H9 (cell line): ENCODE measurements around the gene HIPK2. TPM values are rescaled to one million over a fixed set of nuclear protein-coding genes. Genes with fewer than 3 reads are reported as not detected.

ENCODE experiments used
- DNase-seq: peaks from one replicate; pipeline ENCODE4 v3.0.0-alpha.2; 2017
- H2AFZ ChIP-seq: one replicate; pipeline ENCODE4 v1.6.1; 2013; ENCODE audit warnings: mild to moderate bottlenecking, low read length, control low read depth, moderate library complexity
- H2AK5ac ChIP-seq: 2 replicates; pipeline ENCODE4 v1.6.1; 2013; ENCODE audit warnings: low read length, control low read depth, mixed read lengths; ENCODE audit not compliant: insufficient read length
- H2BK120ac ChIP-seq: one replicate; pipeline ENCODE4 v1.6.1; 2013; ENCODE audit warnings: low read depth, mild to moderate bottlenecking, low read length, control low read depth, inconsistent platforms; ENCODE audit not compliant: poor library complexity, severe bottlenecking
- H2BK12ac ChIP-seq: 2 replicates; pipeline ENCODE4 v1.6.1; 2013; ENCODE audit warnings: low read length, control low read depth, mixed read lengths, low read depth; ENCODE audit not compliant: insufficient read length
- H2BK15ac ChIP-seq: 2 replicates; pipeline ENCODE4 v1.6.1; 2013; ENCODE audit warnings: low read depth, low read length, control low read depth
- H2BK20ac ChIP-seq: one replicate; pipeline ENCODE4 v1.6.1; 2013; ENCODE audit warnings: low read depth, mild to moderate bottlenecking, low read length, control low read depth, inconsistent platforms; ENCODE audit not compliant: poor library complexity, severe bottlenecking
- H2BK5ac ChIP-seq: 2 replicates; pipeline ENCODE4 v1.6.1; 2013; ENCODE audit warnings: low read length, control low read depth, mixed read lengths; ENCODE audit not compliant: insufficient read length
- H3K14ac ChIP-seq: 2 replicates; pipeline ENCODE4 v1.6.1; 2013; ENCODE audit warnings: low read length, control low read depth; ENCODE audit not compliant: insufficient read depth
- H3K18ac ChIP-seq: 2 replicates; pipeline ENCODE4 v1.6.1; 2013; ENCODE audit warnings: low read depth, mild to moderate bottlenecking, mixed read lengths, low read length, control low read depth; ENCODE audit not compliant: insufficient read length
- H3K23ac ChIP-seq: 2 replicates; pipeline ENCODE4 v1.6.1; 2013; ENCODE audit warnings: low read length, control low read depth, mixed read lengths, low read depth; ENCODE audit not compliant: insufficient read length
- H3K23me2 ChIP-seq: 2 replicates; pipeline ENCODE4 v1.6.1; 2013; ENCODE audit warnings: low read depth, mild to moderate bottlenecking, mixed read lengths, low read length, control low read depth; ENCODE audit not compliant: insufficient read length, poor library complexity, severe bottlenecking
- H3K27ac ChIP-seq: 2 replicates; pipeline ENCODE4 v1.5.1; 2013; ENCODE audit warnings: low read length, control low read depth, mixed read lengths, low read depth; ENCODE audit not compliant: insufficient read length
- H3K27me3 ChIP-seq: 2 replicates; pipeline ENCODE4 v1.6.1; 2013; ENCODE audit warnings: low read length, control low read depth, inconsistent platforms; ENCODE audit not compliant: insufficient read depth
- H3K4ac ChIP-seq: 2 replicates; pipeline ENCODE4 v1.6.1; 2013; ENCODE audit warnings: low read depth, mild to moderate bottlenecking, control low read depth, inconsistent platforms, low read length, moderate library complexity
- H3K4me1 ChIP-seq: 2 replicates; pipeline ENCODE4 v1.6.1; 2013; ENCODE audit warnings: low read length, control low read depth, inconsistent platforms; ENCODE audit not compliant: insufficient read depth
- H3K4me2 ChIP-seq: 2 replicates; pipeline ENCODE4 v1.6.1; 2013; ENCODE audit warnings: low read length, control low read depth, mixed read lengths; ENCODE audit not compliant: insufficient read length, insufficient read depth
- H3K56ac ChIP-seq: 2 replicates; pipeline ENCODE4 v1.6.1; 2013; ENCODE audit warnings: low read depth, mild to moderate bottlenecking, mixed read lengths, low read length, control low read depth; ENCODE audit not compliant: insufficient read length
- H3K79me1 ChIP-seq: 2 replicates; pipeline ENCODE4 v1.6.1; 2013; ENCODE audit warnings: low read depth, mild to moderate bottlenecking, moderate library complexity, low read length, control low read depth, inconsistent platforms; ENCODE audit not compliant: insufficient read depth, poor library complexity, severe bottlenecking
- H3K79me2 ChIP-seq: 2 replicates; pipeline ENCODE4 v1.6.1; 2013; ENCODE audit warnings: low read length, control low read depth, inconsistent platforms; ENCODE audit not compliant: insufficient read depth
- H3K9ac ChIP-seq: 2 replicates; pipeline ENCODE4 v1.6.1; 2013; ENCODE audit warnings: low read length, control low read depth, mixed read lengths; ENCODE audit not compliant: insufficient read length; ENCODE audit errors: extremely low read depth
- H3K9me3 ChIP-seq: one replicate; pipeline ENCODE4 v1.6.1; 2013; ENCODE audit warnings: low read depth, low read length, inconsistent platforms; ENCODE audit not compliant: control insufficient read depth
- H3T11ph ChIP-seq: one replicate; pipeline ENCODE4 v1.6.1; 2013; ENCODE audit warnings: mild to moderate bottlenecking, low read length, control low read depth, inconsistent platforms
- H4K20me1 ChIP-seq: one replicate; pipeline ENCODE4 v1.6.1; 2013; ENCODE audit not compliant: control insufficient read depth, insufficient read length, insufficient read depth
- H4K5ac ChIP-seq: 2 replicates; pipeline ENCODE4 v1.6.1; 2013; ENCODE audit warnings: low read depth, mild to moderate bottlenecking, mixed read lengths, low read length, control low read depth; ENCODE audit not compliant: insufficient read length
- H4K8ac ChIP-seq: replicated peaks from 2 replicates; pipeline ENCODE4 v1.6.1; 2013; ENCODE audit warnings: low read length, control low read depth, mixed read lengths, low read depth; ENCODE audit not compliant: insufficient read length
- H4K91ac ChIP-seq: 2 replicates; pipeline ENCODE4 v1.6.1; 2013; ENCODE audit warnings: low read depth, mild to moderate bottlenecking, moderate library complexity, mixed read lengths, low read length, control low read depth; ENCODE audit not compliant: insufficient read length
- H3K27ac Mint-ChIP-seq, 3 experiments: 2 replicates in 2 of 3; 3 replicates in 1 of 3; pipeline ENCODE4 v1.8.0; 2020 to 2021; ENCODE audit warnings: mixed read lengths in 3 of 3, mild to moderate bottlenecking in 1 of 3, moderate library complexity in 1 of 3
- H3K27me3 Mint-ChIP-seq: 2 replicates; pipeline ENCODE4 v1.8.0; 2021; ENCODE audit warnings: low read depth, mild to moderate bottlenecking, moderate library complexity, mixed read lengths
- H3K36me3 Mint-ChIP-seq, 3 experiments: 2 replicates in 2 of 3; 3 replicates in 1 of 3; pipeline ENCODE4 v1.8.0; 2020 to 2021; ENCODE audit warnings: low read depth in 3 of 3, mixed read lengths in 3 of 3; ENCODE audit not compliant: insufficient read depth in 1 of 3
- H3K4me1 Mint-ChIP-seq, 2 experiments: 2 replicates each; pipeline ENCODE4 v1.8.0; 2020; ENCODE audit warnings: mixed read lengths in 2 of 2
- H3K4me3 Mint-ChIP-seq, 2 experiments: 2 replicates in 1 of 2; 3 replicates in 1 of 2; pipeline ENCODE4 v1.8.0; 2020 to 2021; ENCODE audit warnings: mild to moderate bottlenecking in 2 of 2, mixed read lengths in 2 of 2, moderate library complexity in 1 of 2
- H3K9me3 Mint-ChIP-seq, 2 experiments: 2 replicates in 1 of 2; 3 replicates in 1 of 2; pipeline ENCODE4 v1.8.0; 2020; ENCODE audit warnings: mild to moderate bottlenecking in 2 of 2, mixed read lengths in 2 of 2, moderate library complexity in 1 of 2
- CTCF ChIP-seq: fragments of 200-600 bp; sonication (generic); conservative IDR thresholded peaks from 3 replicates; pipeline ENCODE4 v1.8.0; 2021; ENCODE audit warnings: antibody characterized with exemption, mild to moderate bottlenecking
- WGBS: extraction: QIAGEN DNeasy Blood & Tissue Kit; methylation state at CpG from one replicate; pipeline ENCODE4 v1.1.7; 2013; ENCODE audit warnings: missing lambda C conversion rate, low lambda C conversion rate, mixed read lengths; ENCODE audit not compliant: insufficient read length; ENCODE audit errors: extremely low coverage; 5-methylcytosine and 5-hydroxymethylcytosine counted together
- total RNA-seq: library from RNA; stranded (reverse); gene quantifications from 2 replicates; pipeline ENCODE4 v1.2.1, GENCODE V29; 2021

Gene HIPK2
- total RNA-seq, 1 experiment from 2014 or later: 21.9 TPM

- Histone ChIP-seq H3K4me2 (no peak overlapping the region), H4K5ac (no peak overlapping the region), H3K9me3 (no peaks in the 10 kb centered on the region), H2BK120ac (no peak overlapping the region), H3K18ac (no peak overlapping the region), H3K4ac (no peak overlapping the region), H3T11ph (no peak overlapping the region), H3K23ac (no peak overlapping the region), H4K8ac (no peak overlapping the region), H2BK12ac (no peak overlapping the region), H3K14ac (no peak overlapping the region), H2AK5ac (no peak overlapping the region), H4K91ac (no peak overlapping the region), H3K56ac (no peak overlapping the region), H3K23me2 (no peaks in the 10 kb centered on the region), H3K9ac (no peak overlapping the region), H3K79me2 (no peaks in the 10 kb centered on the region), H3K4me1 (no peaks in the 10 kb centered on the region; the same call in 1 of the 2 replicates), H4K20me1 (no peaks in the 10 kb centered on the region), H3K79me1 (no peaks in the 10 kb centered on the region), H2BK5ac (no peak overlapping the region), H3K27ac (no peak overlapping the region), H2BK20ac (no peak overlapping the region), H2AFZ (no peak overlapping the region), H3K27me3 (no peaks in the 10 kb centered on the region), H2BK15ac (no peak overlapping the region)
- no peaks in the 10 kb centered on the region for H3K9me3 Mint-ChIP-seq
- H3K27me3 Mint-ChIP-seq: peaks cover 4% of the 10 kb centered on the region; the same call in 1 of the 2 replicates
- no CpG with 5 or more reads among the region's 10 CpGs for WGBS
- TF ChIP-seq CTCF: no peak
- H3K36me3 Mint-ChIP-seq: no peaks in the 10 kb centered on the region
- peaks cover 27% of the 10 kb centered on the region in 2 experiments for H3K4me1 Mint-ChIP-seq
- H3K4me3 Mint-ChIP-seq: no peak overlapping the region
- H3K27ac Mint-ChIP-seq: no peak overlapping the region; a peak in 1 of 7 replicates
- no peak for DNase-seq
These were observed 28.3 kb downstream of the HIPK2 start for GRCh38 chr7:139749545-139749944.
